Measurements from ENCODE around the gene TULP4. TPM values are rescaled to one million over a fixed set of nuclear protein-coding genes. Genes with fewer than 3 reads are reported as not detected.

TULP4 gene
- polyA plus RNA-seq, 3 donors = 6.5 to 10.6 (median 7.9) TPM

GRCh38 chr6:158278004-158278403 is 34.3 kb upstream of the TULP4 start:
- no peak overlapping the region for H2AFZ ChIP-seq (ENCODE audit: insufficient read depth, low read depth, low read length, poor library complexity, severe bottlenecking)
- WGBS (ENCODE audit: insufficient coverage) = 100% methylated on average over 1 of the region's 2 CpGs
- H3K4me1 Mint-ChIP-seq = peaks cover 4% of the 10 kb centered on the region

GRCh38 chr6:158279615-158280014 is 32.6 kb upstream of the TULP4 start:
- no peak overlapping the region for H3K27ac ChIP-seq (ENCODE audit: low read depth in 1 of 2, low read length in 2 of 2)
- peaks cover 4% of the 10 kb centered on the region for H4K20me1 ChIP-seq (ENCODE audit: insufficient read depth, low read length)
- TF ChIP-seq CTCF (IDR thresholded peaks at IDR 0.05) = no peak
- intact Hi-C loops (cut with micrococcal nuclease) = no loop called here
- H3K4me3 Mint-ChIP-seq = no peak overlapping the region
- H3K36me3 Mint-ChIP-seq = peaks cover 1 to 4% of the 10 kb centered on the region in 2 donors
- H3K27ac Mint-ChIP-seq = no peak overlapping the region
- no peak overlapping the region for H3K4me2 ChIP-seq (replicated peaks; ENCODE audit: extremely low read depth, low read length, poor library complexity, severe bottlenecking)
- H3K9me3 Mint-ChIP-seq = no peaks in the 10 kb centered on the region
- H3K9me3 ChIP-seq (replicated peaks in 1 of 2; ENCODE audit: control insufficient read depth in 1 of 2, insufficient read depth in 1 of 2, low read length in 2 of 2) = no peaks in the 10 kb centered on the region
- H3K4me1 Mint-ChIP-seq = peaks cover 4% of the 10 kb centered on the region
- H3K9ac ChIP-seq (ENCODE audit: insufficient read depth, low read length, poor library complexity, severe bottlenecking) = no peak overlapping the region
- no peak overlapping the region for H3K4me3 ChIP-seq (replicated peaks in 1 of 3; ENCODE audit: low read depth in 2 of 3, low read length in 3 of 3)
- no peaks in the 10 kb centered on the region for H3K79me2 ChIP-seq (ENCODE audit: insufficient read depth, low read length)
- H2AFZ ChIP-seq (ENCODE audit: insufficient read depth, low read depth, low read length, poor library complexity, severe bottlenecking) = no peak overlapping the region
- no peaks in the 10 kb centered on the region for H3K36me3 ChIP-seq (replicated peaks in 1 of 2; ENCODE audit: control insufficient read depth in 1 of 2, insufficient read depth in 2 of 2, low read length in 2 of 2)
- WGBS (ENCODE audit: insufficient coverage) = 100% methylated on average over 1 of the region's 13 CpGs
- no peaks in the 10 kb centered on the region for H3K4me1 ChIP-seq (ENCODE audit: control insufficient read depth in 1 of 2, insufficient read depth in 2 of 2, low read length in 2 of 2)
- DNase-seq = no peak
- H3K27me3 Mint-ChIP-seq (ENCODE audit: low read depth in 3 of 3) = no peaks in the 10 kb centered on the region
- H3K27me3 ChIP-seq (ENCODE audit: control insufficient read depth in 2 of 2, insufficient read depth in 2 of 2, low read length in 2 of 2) = no peaks in the 10 kb centered on the region

More at GRCh38 chr6:158278004-158278403, 34.3 kb upstream of the TULP4 start:
- no peaks in the 10 kb centered on the region for H3K4me1 ChIP-seq (ENCODE audit: control insufficient read depth in 1 of 2, insufficient read depth in 2 of 2, low read length in 2 of 2)
- no peaks in the 10 kb centered on the region for H3K27me3 ChIP-seq (ENCODE audit: control insufficient read depth in 2 of 2, insufficient read depth in 2 of 2, low read length in 2 of 2)
- Mint-ChIP-seq H3K9me3 (peaks cover 0 to 4% (median 0%) of the 10 kb centered on the region in 7 donors), H3K36me3 (peaks cover 0 to 1% of the 10 kb centered on the region in 2 donors), H3K27me3 (ENCODE audit: low read depth in 3 of 3) (peaks cover 0 to 1% (median 0%) of the 10 kb centered on the region in 3 donors), H3K4me3 (no peak overlapping the region), H3K27ac (no peak overlapping the region)
- intact Hi-C loops (cut with micrococcal nuclease) = no loop called here
- TF ChIP-seq CTCF (IDR thresholded peaks at IDR 0.05) = no peak
- DNase-seq = no peak
- H4K20me1 ChIP-seq (ENCODE audit: insufficient read depth, low read length) = peaks cover 4% of the 10 kb centered on the region
- H3K4me2 ChIP-seq (replicated peaks; ENCODE audit: extremely low read depth, low read length, poor library complexity, severe bottlenecking) = no peak overlapping the region
- no peak overlapping the region for H3K4me3 ChIP-seq (replicated peaks in 1 of 3; ENCODE audit: low read depth in 2 of 3, low read length in 3 of 3)
- H3K9me3 ChIP-seq (replicated peaks in 1 of 2; ENCODE audit: control insufficient read depth in 1 of 2, insufficient read depth in 1 of 2, low read length in 2 of 2) = no peaks in the 10 kb centered on the region
- H3K27ac ChIP-seq (ENCODE audit: low read depth in 1 of 2, low read length in 2 of 2) = no peak overlapping the region
- no peak overlapping the region for H3K9ac ChIP-seq (ENCODE audit: insufficient read depth, low read length, poor library complexity, severe bottlenecking)
- no peaks in the 10 kb centered on the region for H3K79me2 ChIP-seq (ENCODE audit: insufficient read depth, low read length)
- H3K36me3 ChIP-seq (replicated peaks in 1 of 2; ENCODE audit: control insufficient read depth in 1 of 2, insufficient read depth in 2 of 2, low read length in 2 of 2) = no peaks in the 10 kb centered on the region
